Measurements from ENCODE around the gene FAM161A.

FAM161A gene

GRCh38 chr2:61792355-61792890, 61.4 kb downstream of the FAM161A start:
- TF ChIP-seq CTCF (IDR thresholded peaks at IDR 0.05; ENCODE audit: low read depth, low read length): no peak
- DNase-seq: no peak
- Histone ChIP-seq H3K9me3 (ENCODE audit: severe bottlenecking) (no peaks in the 10 kb centered on the region), H3K27me3 (ENCODE audit: insufficient read depth, low read depth, severe bottlenecking) (no peaks in the 10 kb centered on the region), H3K4me3 (ENCODE audit: low read depth, low read length) (no peak overlapping the region), H3K36me3 (no peaks in the 10 kb centered on the region), H3K27ac (no peak overlapping the region)

GRCh38 chr2:61789807-61790602, 63.9 kb downstream of the FAM161A start:
- no peaks in the 10 kb centered on the region for H3K27me3 ChIP-seq (ENCODE audit: insufficient read depth, low read depth, severe bottlenecking)
- no peak overlapping the region for H3K27ac ChIP-seq
- H3K9me3 ChIP-seq (ENCODE audit: severe bottlenecking): no peaks in the 10 kb centered on the region
- H3K4me3 ChIP-seq (ENCODE audit: low read depth, low read length): no peak overlapping the region
- H3K36me3 ChIP-seq: no peaks in the 10 kb centered on the region
- no peak for DNase-seq
- TF ChIP-seq CTCF (IDR thresholded peaks at IDR 0.05; ENCODE audit: low read depth, low read length): no peak

- H3K9me3 ChIP-seq (ENCODE audit: severe bottlenecking): no peaks in the 10 kb centered on the region
- no peak overlapping the region for H3K27ac ChIP-seq
- no peak for TF ChIP-seq CTCF (IDR thresholded peaks at IDR 0.05; ENCODE audit: low read depth, low read length)
- DNase-seq: peak; percentile 24
- H3K36me3 ChIP-seq: no peaks in the 10 kb centered on the region
- no peak overlapping the region for H3K4me3 ChIP-seq (ENCODE audit: low read depth, low read length)
- H3K27me3 ChIP-seq (ENCODE audit: insufficient read depth, low read depth, severe bottlenecking): no peaks in the 10 kb centered on the region
Measured at GRCh38 chr2:61787941-61788563, 65.8 kb downstream of the FAM161A start.

GRCh38 chr2:61786876-61787275, 67.0 kb downstream of the FAM161A start:
- Histone ChIP-seq H3K9me3 (ENCODE audit: severe bottlenecking) (no peaks in the 10 kb centered on the region), H3K27ac (no peak overlapping the region), H3K4me3 (ENCODE audit: low read depth, low read length) (no peak overlapping the region), H3K27me3 (ENCODE audit: insufficient read depth, low read depth, severe bottlenecking) (no peaks in the 10 kb centered on the region), H3K36me3 (no peaks in the 10 kb centered on the region)
- no peak for TF ChIP-seq CTCF (IDR thresholded peaks at IDR 0.05; ENCODE audit: low read depth, low read length)
- DNase-seq: no peak

- Histone ChIP-seq H3K4me3 (ENCODE audit: low read depth, low read length) (no peak overlapping the region), H3K36me3 (no peaks in the 10 kb centered on the region), H3K27me3 (ENCODE audit: insufficient read depth, low read depth, severe bottlenecking) (no peaks in the 10 kb centered on the region), H3K9me3 (ENCODE audit: severe bottlenecking) (peaks cover 5% of the 10 kb centered on the region), H3K27ac (no peak overlapping the region)
- TF ChIP-seq CTCF (IDR thresholded peaks at IDR 0.05; ENCODE audit: low read depth, low read length): no peak
- DNase-seq: no peak
Measured at GRCh38 chr2:61785583-61785982, 68.3 kb downstream of the FAM161A start.

All from WERI-Rb-1 (cell line).